NOMO-1 treated with DMSO at 0.1 percent for 48 hours (cell line): ENCODE measurements around the gene ZSCAN25.

Experiments used
- DNase-seq: peaks from one replicate; lab custom pipeline; 2025; ENCODE audit not compliant: unreplicated experiment; lab: John Stamatoyannopoulos, UW

The ZSCAN25 gene

DNA sequence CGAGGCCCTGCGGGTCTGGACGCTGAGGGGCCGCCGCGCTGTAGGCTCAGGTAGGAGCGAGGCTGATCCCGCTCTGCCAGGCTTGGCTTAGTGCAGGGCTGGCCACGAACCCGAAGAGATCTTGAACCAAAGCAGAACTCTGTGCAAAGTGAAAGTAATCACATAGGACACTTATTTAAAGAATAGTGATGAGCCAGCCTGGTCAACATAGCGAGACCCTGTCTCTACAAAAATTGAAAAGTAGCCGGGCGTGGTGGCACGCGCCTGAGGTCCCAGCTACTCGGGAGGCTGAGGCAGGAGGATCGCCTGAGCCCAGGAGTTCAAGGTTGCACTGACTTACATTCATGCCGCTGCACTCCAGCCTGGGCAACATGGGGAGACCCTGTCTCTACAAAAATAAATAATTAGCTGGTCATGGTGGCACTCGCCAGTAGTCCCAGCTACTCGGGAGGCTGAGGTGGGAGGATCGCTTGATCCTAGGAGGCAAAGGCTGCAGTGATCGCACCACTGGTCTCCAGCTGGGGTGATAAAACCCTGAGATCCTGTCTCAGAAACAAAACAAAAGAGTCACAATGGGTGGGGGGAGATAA, 541 bp downstream of the ZSCAN25 start:
- no peak for DNase-seq

DNA sequence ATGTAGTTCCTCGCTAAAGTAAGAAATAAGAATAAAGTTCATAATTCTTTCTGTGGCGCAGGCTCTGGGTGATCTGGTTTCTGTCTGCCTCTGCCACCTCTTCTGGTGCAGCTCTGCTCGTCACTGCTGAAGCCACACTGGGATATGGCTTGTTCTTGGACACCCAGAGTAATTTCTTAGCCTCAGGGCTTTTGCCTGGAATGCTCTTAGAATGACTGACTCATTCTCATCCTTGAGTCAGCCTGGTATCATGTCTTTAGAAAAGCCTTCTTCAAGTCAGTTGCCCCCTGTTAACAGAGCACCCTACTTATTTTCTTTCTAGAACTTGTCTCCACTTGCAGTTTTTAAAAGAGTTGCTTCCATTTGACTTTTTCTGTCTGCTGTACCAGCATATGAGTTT, 2.0 kb downstream of the ZSCAN25 start:
- DNase-seq: no peak

DNA sequence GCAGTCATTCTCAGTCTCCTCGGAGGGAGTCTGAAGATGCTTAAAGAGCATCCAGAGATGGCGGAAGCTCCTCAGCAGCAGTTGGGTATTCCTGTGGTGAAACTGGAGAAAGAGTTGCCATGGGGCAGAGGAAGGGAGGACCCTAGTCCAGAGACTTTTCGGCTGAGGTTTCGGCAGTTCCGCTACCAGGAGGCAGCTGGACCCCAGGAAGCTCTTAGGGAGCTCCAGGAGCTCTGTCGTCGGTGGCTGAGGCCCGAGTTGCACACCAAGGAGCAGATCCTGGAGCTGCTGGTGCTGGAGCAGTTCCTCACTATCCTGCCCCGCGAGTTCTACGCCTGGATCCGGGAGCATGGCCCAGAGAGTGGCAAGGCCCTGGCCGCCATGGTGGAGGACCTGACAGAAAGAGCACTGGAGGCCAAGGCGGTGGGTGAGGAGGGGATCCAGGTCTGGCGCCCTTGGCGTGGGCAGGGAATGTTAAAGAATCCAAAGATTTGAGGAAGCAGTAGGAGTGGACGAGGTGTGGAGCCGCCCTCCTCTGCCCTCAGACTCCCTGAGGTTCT, 2.9 kb downstream of the ZSCAN25 start:
- no peak for DNase-seq

DNA sequence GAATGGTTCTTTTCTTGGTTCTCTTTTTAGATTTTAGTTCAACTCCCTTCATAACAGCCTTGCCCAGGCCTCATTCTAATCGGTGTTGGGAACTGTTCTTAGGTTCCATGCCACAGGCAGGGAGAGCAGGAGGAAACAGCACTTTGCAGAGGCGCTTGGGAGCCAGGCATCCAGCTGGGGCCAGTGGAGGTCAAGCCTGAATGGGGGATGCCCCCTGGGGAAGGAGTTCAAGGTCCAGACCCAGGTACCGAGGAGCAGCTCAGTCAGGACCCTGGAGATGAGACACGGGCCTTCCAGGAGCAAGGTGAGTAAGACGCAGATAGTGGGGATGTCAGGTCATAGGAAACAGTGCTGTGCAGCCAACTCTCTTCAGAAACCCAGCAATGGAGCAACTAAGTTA, 4.5 kb downstream of the ZSCAN25 start:
- DNase-seq: no peak

DNA sequence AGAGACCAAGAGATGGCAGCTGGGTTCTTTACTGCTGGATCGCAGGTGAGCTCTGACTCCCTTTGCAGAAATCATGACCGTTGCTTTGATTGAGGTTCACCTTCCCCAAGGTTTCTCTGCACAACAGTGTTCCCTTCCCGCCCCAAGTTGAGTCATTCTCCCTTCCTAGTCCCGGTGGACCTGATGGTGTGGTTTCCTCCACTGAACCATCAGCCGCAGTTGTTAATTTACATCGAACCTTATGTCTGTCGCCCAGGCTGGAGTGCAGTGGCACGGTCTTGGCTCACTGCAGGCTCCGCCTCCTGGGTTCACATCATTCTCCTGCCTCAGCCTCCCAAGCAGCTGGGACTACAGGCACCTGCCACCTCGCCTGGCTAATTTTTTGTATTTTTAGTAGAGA, 5.8 kb downstream of the ZSCAN25 start:
- no peak for DNase-seq

- no peak for DNase-seq
Measured at GRCh38 chr7:99623091-99623693, 6.4 kb downstream of the ZSCAN25 start.

DNA sequence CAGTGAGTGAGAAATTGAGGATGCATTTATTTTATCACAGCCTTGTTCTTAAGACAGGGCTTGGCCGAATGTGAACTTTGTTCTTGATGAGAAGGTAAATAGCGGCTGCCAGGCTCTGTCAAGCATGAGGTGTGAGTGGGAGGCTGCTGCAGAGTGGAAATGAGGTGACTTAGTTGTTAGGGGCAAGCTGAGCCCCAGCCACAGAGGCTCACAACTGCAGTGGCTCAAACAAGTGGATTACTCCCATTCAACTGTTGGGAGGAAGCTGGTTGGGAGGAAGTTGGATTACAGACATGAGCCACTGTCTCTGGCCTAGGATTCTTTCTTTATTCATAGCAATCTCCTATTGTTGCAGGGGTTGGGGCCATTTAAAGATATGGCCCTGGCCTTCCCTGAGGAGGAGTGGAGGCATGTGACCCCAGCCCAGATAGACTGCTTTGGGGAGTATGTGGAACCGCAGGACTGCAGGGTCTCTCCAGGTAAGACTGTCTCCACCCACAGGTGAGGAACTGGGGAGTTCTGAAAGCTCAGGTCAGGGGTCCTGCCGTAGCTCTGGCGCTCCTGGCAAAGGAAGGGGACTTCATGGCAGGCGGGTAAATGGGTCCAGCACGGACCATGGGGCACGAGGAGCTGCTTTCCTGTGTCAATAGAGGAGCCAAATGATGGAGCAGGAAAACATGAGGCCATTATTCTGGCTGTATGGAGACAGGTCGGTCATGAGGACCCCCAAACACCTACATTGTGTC, 7.1 kb downstream of the ZSCAN25 start:
- DNase-seq: no peak

DNA sequence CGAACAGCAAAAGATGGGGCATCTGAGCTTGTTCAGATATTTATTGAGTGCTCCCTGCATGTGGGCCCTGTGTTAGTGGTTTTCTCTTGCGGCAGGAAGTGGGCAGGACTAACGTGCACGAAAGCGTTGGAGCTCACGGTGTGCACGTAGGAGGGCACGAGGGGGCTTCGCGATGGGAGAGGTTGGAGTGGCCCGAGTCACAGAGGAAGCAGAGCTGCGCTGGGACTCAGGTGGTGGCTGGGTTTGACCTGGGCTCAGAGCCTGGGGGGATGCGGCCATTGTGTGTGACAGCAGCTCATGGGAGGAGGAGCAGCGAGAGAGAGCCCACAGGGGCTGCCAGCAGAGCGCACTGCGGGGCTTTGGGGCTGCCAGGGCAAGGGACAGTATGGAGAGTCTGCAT, 7.7 kb downstream of the ZSCAN25 start:
- DNase-seq: no peak

- no peak for DNase-seq
Measured at GRCh38 chr7:99625321-99625720, 8.6 kb downstream of the ZSCAN25 start.

DNA sequence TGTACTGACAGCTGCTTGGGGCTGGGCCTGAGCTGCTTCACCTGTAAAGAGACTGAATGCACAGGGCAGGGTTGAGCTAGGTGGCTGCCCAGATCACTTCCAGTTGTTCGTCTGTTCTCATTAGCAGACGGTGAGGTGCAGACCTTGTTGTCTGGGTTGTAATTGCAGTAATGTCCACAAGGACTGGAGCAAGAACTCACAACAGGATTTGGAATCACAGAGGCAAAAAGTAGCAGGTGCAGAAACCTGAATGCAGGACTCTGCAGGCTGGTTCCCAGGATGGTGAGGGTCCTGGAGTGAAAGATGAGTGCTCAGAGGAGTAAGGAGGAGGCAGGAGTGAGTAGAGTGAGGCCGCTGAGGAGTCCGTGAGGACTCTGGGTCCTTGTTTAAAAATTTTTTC, 9.2 kb downstream of the ZSCAN25 start:
- no peak for DNase-seq

DNA sequence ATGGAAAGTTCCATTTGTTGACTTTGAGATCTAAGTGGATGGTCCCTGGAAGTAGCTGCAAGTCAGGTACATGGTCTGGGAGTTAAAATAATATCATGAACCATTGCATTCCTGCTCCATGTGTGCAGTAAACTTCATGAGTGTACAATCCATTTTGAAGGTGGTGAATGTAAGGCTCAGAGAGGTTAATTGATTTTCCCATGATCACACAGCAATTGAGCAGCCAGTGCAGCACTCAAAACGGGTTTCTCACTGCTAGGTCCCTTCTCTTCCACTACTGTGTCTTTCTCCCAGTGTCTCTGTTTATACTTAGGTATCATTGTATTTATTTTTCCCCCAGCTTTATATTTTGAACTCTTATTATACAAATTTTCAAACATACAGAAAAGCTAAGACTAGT, 9.9 kb downstream of the ZSCAN25 start:
- DNase-seq: no peak

- DNase-seq: no peak
Measured at GRCh38 chr7:99627513-99627912, 10.8 kb downstream of the ZSCAN25 start.

- DNase-seq: no peak
Measured at GRCh38 chr7:99628471-99629465, 12.0 kb downstream of the ZSCAN25 start.

GRCh38 chr7:99629643-99630042, 12.9 kb downstream of the ZSCAN25 start:
- no peak for DNase-seq

- peak; percentile 36 for DNase-seq
Measured at GRCh38 chr7:99631295-99632109, 14.8 kb downstream of the ZSCAN25 start.

GRCh38 chr7:99637414-99637813, 20.7 kb downstream of the ZSCAN25 start:
- DNase-seq: peak; percentile 18

DNA sequence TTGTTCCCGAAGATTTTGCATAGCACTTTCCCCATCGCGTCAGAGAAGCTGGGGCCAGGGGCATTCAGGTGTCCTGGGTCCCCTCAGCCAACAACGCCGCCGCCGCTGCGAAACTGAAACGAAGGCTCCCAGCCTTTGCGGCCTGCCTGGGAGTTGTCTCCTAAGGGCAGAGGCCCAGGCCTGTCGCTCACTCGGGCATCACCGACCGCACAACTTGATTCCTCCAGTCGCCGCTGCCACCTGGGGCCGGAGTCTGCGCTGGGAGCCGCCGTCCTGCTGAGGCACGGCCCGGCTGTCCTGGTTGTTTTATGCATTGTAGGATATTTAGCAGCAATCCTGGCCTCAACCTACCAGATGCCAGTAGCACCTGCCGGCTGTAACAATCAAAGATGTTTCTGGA, 22.0 kb downstream of the ZSCAN25 start:
- DNase-seq: no peak

- no peak for DNase-seq
Measured at GRCh38 chr7:99639267-99639666, 22.5 kb downstream of the ZSCAN25 start.

- DNase-seq: peak; percentile 64
Measured at GRCh38 chr7:99642027-99642426, 25.3 kb downstream of the ZSCAN25 start.

GRCh38 chr7:99643464-99643863, 26.7 kb downstream of the ZSCAN25 start:
- DNase-seq: no peak
